Right lung (tissue), 5 donors: ENCODE data around the gene CUX1. TPM values are rescaled to one million over a fixed set of nuclear protein-coding genes. Genes with fewer than 3 reads are reported as not detected.
"Not testable (repeated sequence)": the region's sequence is repeated elsewhere in the genome, so short reads cannot be mapped to it uniquely, and the experiment has no call there.

Source experiments
- DNase-seq, 2 donors: peaks; one replicate each; pipeline ENCODE4 v3.0.0-alpha.2; 2013
- polyA plus RNA-seq, 5 donors: library from polyadenylated mRNA; unstranded; fragments of 120-200 nt; gene quantifications; one replicate each; pipeline versions ENCODE4 v1.2.1 to v1.2.3, GENCODE V29; 2013; ENCODE audit warnings: inconsistent platforms in 1 of 5, low replicate concordance in 1 of 5; ENCODE audit not compliant: insufficient read length in 5 of 5, insufficient read depth in 1 of 5

Gene CUX1
- polyA plus RNA-seq, 5 donors = 80.2 to 101 (median 89.3) TPM

DNA sequence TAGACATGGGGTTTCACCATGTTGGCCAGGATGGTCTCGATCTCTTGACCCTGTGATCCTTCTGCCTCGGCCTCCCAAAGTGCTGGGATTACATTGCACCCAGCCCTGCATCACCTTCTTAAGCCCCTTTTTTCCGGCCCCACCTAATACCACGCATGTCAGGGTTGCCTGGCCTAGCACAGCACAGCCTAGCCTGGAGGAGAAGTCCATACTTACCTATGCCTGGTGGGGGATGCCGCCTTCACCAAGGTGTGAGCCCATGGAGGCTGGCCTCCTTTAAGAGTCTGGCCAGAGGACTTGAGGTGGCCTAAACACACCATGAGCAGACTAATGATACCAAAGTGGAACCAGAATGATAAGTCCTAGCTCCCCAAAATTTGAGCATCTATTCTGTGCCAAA lies 22.0 kb upstream of the CUX1 start:
- no peak for DNase-seq

DNA sequence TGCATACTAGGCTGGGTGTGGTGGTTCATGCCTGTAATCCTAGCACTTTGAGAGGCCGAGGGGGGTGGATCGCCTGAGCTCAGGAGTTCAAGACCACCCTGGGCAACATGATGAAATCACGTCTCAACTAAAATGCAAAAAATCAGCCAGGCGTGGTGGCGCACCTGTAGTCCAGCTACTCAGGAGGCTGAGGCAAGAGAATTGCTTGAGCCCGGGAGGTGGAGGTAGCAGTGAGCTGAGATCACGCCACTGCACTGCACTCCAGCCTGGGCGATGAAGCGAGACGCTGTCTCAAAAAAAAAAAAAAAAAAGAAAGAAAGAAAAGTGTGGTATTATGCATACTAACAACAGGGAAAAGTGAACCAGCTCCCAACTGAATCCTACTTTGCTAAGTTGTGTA lies 19.3 kb upstream of the CUX1 start:
- not testable (repeated sequence) for DNase-seq

DNA sequence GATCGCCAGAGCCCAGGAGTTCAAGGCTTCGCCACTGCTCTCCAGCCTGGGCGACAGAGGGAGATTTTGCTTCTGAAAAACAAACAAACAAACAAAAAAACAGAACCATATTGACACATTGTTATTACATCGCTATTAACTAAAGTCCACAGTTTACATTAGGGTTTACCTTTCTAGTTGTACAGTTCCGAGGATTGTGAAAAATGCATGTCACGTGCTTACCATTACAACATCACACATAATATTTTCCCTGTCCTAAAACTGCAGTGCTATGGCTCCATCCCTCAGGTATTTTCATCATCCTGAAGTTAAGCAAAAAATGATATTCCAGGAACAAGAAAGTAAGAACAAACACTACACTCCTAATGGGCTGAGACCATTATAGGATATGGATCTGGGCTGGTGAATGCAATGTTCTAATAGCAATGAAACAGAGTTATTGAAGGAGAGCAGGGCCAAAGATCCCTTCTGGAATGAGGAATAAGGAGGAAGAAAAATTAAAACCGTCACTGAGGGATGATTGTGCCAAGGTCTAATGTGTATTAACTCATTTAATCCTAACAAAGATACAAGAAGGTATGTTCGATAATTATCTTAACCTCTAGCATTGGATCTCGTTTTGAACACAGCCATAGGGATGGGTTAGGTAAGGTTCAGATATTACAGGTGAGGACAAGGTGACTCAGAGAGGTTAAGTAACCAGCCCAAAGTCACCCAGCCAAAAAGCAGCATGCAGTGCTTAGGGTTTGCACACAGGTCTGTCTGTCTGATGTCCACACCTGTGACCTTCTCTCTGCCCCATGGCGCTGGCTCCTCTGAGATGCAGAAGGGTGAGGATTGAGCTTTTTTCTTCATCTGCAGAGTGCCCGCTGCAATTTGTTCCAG lies 14.0 kb upstream of the CUX1 start:
- DNase-seq = no peak

DNA sequence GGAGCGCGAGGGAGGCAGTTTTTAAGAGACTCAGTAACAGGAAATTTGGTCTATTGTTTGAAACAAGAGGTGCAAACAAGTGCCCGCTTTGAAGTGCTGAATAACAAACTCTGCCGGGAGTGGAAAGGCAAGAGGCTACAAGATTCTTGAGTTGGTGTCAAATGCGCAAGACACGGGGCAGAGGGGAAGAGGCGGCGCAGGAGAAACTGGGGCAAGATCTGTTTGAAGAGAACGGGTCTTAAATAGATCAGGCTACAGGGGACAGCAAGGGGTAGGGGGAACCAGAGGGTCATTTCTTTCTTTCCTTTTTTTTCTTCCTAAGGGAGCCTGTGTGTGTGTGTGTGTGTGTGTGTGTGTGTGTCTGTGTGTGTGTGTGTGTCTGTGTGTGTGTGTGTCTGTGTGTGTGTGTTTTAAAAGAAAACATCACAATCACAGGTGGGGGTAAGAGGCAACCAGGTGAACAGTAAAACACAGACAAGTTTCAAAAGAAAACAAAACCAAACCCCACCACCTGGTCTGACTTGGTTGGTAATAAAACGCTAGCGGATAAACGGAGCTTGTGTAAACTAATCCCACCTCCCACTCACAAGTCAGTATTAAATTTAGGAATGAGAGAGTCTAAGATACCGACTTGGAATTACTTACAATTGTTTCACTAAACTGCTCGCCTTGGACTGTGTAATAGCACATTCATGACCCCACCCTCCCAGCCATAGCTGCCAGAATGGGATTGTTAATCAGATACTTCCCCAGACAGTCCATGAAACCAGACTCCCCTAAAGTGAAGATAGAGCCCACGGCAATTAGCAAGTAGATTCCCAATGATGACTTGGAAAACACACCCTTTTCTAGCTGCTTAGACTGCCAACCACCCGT lies 13.1 kb upstream of the CUX1 start:
- no peak for DNase-seq

DNA sequence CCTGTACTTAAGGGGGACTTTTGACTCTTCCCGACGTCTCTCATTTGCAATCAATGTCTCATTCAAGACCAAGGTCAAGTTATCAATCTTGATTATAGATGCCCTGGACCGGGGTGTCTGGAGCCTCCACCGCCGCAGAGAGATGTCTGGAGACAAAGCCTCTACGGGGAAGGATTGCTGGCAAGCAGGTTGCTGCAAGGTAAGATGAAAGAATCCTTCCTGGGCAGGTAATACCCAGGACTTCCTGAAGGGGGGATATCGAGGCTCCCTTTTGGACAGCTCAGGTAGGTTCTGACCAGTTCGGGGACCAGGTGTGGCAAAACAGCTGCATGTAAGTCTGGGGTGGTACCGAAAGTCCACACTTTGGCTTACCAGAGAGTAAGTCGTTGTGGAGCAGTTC lies 12.5 kb upstream of the CUX1 start:
- no peak for DNase-seq

DNA sequence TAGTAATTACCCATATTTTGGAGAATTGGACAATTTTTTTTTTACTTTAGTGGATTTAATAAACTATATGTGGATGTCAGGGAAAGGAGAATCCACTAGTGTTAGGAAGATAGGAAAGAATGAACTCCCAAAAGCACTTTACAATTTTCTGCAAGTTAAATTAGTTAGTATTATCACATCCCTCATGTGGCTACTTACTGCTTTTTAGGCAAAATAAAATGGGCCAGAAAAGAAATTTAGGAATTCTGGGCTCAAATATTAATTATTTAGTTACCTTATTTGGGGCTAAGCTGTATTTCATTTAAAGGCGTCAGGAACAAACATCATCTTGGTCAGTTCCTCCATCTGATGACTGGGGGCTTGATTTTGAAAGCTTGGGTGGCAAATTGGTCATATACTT lies 4.8 kb upstream of the CUX1 start:
- DNase-seq = no peak

DNA sequence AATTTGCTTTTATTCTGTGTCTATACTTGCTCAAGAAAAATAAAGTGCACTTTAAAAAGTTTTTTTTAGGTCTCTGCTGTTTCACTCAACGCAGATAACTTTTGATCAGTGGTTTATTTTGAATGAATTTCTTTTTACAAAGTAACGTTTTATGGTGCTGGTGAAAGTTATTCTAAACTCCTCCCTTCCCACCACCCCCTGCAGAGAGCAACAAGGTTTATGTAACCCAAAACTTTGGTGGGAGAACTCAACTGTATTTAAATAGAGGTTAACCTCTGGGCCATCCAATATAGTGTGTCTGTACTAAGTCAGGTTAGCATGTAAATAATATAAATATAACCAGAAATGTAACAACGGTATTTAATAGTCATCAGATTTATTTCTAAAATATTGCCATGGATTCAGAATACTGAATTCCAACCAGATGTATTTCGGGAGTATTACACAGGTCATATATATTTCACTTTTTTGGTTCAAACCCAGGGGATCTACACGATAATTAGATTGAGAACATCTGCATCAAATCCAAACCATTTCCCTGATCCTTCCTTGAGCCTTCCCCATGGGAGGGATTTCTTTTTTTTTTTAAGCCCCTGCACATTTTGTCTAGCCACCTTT lies 3.9 kb upstream of the CUX1 start:
- no peak for DNase-seq

DNA sequence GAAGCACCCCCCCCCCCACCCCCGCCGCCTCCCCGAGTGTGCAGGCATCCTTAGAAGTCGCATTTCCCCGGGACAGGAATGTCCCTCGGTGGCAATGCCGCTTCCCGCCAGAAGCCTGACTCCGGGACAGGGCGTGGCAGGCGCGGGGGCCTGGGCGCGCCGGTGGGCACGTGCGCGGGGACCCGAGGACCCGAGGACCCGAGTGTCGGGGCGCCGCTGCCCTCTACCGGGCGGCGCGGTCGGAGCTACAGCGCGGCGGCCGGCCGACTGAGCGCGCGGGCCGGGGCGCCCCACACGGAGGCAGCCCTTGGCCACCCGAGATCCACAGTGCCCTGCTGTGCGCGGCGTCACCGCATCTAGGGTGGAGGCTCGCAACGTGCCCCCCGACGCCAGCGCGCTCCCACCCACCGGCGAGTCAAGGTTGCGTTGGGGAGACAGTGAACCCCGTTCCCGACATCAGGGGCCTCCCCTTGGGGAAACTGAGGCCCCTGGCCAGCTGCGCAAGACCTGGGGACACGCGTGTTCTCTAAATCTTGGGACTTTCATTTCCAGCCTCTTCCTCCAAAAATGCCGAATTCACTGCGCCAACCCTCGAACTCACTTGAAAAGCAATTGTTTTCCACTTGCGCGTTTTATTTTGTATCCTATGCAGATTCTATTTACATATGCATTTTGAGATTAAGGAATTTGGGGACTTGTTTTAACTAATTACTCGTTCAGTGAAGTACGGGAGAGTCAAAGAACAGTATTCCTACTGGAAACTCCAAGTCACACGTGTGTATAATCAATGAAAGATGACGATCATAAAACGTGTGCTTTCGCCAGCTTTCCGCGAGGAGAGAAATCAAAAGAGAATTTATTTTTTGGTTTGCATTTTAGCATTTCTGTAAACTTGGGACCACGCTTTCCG lies 3.1 kb upstream of the CUX1 start:
- DNase-seq = no peak

DNA sequence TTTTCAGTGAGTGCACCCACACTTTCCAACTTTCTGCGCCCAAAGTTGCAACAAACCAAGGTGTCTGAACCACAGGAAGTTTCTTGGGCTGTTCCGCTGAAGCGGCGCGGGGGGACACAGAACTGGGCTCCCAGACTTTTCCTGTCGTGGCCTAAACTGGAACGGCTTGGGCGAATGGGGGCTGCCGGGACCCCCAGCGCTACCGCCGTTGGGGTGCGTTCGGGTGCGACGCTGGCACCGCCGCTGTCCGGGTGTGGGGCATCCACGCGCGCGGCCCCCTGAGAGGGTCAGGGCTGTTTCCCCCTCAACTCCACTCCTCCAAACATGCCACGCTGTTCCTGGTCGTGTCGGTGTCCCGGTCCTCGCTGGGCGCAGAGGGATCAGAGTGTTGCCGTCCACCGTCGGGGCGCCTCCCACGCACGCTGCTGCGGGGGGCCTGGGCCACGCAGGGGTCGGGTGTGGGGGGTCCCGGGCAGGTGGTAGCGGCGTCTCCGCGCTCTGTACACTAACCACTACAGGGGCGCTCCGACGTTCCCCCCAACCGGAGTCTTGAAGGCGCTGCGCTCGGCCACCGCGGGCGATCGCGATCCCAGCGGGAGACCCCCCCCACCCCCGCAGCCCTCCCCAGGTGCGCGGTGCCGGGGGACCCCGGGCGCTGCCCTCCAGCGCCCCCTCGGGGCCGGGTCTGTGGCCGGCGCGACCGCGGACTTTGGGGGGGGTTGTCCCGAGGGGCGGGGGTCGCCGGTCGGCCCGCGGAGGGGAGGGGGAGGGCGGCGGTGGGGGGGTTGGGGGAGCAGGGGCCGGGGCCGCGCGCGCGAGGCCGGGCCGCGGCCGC lies 2.2 kb upstream of the CUX1 start:
- no peak for DNase-seq

DNA sequence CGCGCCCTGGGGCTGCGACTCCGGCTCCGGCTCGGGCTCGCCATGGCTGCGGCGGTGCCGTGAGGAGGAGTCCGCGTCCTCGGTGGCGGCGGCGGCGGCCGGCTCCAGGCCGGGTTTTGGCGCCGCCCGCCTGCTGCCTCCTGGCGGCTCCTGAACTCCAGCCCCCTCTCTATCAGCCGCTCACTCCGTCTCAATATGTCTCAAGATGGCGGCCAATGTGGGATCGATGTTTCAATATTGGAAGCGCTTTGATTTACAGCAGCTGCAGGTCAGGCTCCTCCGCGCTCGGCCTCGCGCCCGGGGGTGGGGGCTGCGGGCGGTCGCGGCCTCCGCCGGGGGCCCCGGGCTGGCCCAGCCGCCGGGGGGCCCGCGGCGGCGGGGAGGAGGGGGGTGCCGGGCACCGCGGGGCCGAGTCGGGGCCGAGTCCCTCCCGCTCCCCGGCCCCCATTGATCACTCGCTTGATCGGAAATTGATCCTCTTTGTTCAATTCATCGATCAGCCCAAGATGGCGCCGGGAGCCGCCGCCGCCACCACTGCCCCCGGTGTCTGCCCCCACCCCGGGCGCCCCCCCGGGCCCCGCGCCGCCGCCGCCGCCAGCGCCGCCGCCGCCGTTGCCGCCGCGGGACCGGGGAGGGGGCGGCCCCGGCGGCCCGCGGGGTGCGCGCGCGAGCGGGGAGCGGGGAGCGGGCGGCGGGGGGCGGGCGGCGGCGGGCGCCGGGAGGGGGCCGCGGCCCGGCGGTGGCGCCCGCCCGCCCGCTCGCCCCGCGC lies 1.4 kb upstream of the CUX1 start:
- peak; percentile 71 to 75 for DNase-seq

DNA sequence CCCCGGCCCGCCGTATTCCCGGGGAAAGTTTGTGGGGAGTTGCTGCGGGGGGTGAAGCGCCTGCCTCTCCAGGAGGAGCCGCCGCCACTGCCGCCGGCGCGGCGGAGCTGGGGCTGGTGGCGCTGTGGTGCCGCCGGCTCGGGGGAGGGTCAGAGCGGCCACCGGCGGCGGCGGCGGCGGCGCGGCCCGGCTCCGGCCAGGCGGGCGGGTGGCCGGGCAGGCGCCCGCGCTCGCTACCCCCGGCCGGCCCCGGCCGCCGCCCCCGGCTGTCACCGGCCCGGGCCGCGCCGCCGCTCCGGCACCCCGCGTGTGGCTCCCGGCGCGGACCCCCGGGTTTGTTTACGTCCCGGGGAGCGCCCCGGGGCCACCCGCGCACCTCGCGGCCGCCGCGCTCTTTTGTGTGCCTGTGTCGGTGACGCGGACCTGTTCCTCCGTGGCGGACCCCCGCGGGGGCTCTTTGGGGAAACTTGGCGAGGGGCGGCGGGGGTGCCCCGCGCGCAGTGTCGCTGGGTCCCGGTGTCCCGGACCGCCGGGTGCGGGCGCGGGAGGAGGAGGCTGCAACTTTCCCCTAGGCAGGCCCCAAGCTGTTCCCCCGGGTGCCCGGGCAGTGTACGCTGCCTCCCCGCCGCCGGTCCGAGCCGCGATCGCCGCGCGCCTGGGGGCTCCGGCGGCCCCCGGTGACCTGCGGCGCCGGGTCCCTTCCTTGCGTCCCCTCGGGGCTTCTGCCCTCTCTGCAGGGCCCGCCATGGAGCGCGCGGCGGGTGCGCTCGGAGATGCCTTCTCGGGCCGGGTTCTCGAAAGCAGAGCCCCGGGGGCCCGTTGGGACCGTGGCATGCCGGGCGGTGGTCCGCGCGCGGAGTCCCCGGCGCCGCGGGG lies 593 bp upstream of the CUX1 start:
- DNase-seq = no peak

DNA sequence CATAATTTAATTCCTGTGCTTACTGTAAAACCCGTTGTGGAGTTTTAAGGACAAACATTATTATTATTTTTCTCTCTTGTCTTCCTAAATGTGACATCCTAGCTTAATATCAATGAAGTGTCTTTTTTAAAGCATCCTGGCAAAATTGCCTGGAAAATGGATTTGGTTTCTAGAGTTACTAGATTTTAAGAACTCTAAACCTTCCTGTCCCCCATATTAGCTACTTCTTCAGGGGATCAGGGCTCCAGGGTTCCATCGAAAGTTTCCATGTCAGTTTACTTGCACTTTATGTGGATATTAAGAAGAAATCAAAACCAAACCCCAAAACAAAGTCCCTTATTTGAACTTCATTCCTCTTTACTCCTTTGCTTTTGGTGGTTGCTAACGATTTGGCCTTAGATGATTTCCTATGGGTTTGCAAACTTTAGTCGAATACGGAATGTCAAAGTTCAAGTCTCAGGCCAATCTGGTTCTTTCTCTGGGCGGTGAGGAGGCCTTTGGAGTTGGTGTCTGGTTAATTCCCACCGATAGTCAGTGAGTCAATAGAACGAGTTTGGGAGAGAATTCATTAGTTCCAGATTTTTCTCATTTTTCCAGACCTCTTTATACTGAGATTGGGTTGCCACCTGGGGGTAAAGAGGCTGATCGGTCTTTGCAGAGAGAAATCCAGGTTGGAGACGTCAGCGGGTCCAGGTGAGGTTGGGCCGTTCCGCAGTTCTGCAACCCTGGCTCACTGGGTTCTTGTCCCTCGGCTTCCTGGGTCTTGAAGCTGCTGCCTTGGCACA lies 1.1 kb downstream of the CUX1 start:
- DNase-seq = no peak

DNA sequence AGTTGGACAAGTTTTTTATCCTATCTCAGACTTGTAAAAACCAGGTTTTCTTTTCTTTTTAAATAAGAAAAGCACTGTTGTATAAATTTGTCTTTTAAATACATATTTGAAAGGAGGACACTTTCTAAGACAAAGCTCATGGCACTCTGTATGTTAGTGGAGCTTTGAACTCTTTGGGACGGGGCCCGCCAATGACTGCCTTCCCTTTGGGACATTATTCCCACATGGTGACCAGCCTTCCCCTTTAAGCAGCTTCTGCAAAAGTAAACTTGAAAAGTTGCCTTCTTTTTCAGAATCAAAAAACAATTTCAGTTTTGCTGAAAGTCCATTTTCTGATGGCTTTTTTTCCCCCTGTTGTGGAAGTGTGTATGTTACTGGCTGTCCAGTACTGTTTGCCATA lies 1.8 kb downstream of the CUX1 start:
- DNase-seq = no peak

DNA sequence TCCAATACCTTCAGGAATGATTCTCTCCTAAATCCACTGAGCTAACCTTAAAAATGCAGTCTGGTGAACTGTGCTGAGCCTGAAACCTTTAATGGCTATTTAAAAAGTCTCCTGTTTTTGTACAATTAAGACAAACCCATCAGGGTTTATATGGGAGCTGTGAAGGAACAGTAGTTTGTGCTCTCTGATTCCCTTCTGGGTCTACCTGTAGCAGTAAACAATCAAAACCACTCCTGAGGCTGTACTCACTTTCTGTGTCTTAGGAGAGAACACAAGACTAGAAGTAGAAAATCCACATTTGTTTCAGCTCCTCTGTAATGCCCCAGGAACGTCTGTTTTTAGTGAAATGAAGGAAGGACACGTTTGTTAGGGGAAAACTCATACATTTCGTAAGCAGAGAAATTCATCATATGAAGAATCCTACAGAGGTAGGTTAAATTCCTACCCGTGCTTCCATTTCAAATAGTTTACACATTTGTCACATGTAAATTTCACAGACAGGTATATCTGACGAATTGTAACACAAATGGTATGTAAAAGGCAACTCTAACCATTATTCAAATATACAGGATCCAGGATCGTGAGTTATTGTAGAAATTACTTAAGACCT lies 2.6 kb downstream of the CUX1 start:
- no peak for DNase-seq

DNA sequence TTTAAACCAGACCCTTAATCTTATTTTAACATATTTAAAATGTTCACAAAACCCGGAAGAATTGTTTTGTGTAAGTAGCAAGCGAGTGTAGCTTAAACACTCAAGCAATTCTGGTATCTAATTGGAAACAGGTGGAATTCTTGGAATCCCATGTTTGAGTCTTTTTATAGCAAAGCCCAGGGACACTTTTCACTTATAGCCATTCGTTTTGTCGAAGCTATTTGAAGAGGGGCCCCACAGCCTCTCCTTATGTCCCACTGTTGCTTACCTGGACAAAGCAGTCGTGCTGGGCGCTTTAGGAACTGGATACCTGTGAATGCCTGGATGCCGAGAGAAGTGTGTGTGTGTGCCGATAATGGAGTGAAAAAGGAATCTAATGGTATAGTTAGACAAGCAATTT lies 3.3 kb downstream of the CUX1 start:
- DNase-seq = no peak

DNA sequence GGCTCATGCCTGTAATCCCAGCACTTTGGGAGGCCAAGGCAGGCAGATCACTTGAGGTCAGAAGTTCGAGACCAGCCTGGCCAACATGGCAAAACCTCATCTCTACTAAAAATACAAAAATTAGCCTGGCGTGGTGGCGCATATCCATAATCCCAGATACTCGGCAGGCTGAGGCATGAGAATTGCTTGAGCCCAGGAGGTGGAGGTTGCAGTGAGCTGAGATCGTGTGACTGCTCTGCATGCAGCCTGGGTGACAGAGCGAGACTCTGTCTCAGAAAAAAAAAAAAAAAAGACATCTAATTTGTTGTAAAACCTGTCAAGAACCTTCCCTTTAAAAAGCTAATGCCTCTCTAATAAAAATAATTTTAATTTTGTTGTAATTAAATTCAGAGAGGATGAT lies 5.2 kb downstream of the CUX1 start:
- DNase-seq = not testable (repeated sequence)

DNA sequence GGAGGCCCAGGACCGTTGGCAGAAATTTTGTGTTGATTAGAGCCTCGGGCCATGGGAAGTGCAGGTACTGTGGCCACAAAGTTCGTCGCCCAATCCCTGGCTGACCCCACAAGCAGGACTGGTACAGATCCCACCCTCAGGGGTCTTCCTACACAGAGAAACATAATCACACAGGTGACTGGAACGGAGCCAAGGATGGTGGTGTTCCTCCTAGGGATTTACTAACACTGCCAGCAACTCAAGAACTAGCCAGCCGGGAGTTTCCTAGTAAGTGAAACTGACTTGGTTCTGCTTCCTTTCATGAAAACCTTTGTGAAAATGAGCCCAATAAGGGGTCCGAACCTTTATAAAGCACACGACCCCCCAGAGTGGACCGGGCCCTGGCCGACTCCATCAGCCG lies 5.7 kb downstream of the CUX1 start:
- no peak for DNase-seq
